Retinal pigment epithelial cell (primary cell): ENCODE measurements around the gene TMEM35A.

Experiments used
- DNase-seq: peaks from one replicate; pipeline ENCODE4 v3.0.0-alpha.2; 2010; ENCODE audit warnings: low read depth
- H3K4me3 ChIP-seq: 2 replicates; pipeline ENCODE4 v1.5.1; 2011; ENCODE audit warnings: mild to moderate bottlenecking, low read length, control low read depth, moderate library complexity
- TF ChIP-seq, protein P1 (sequence below): conservative IDR thresholded peaks from 2 replicates; pipeline ENCODE4 v1.5.1; 2011; ENCODE audit warnings: low read depth, low read length, control low read depth, inconsistent platforms

TMEM35A gene

DNA sequence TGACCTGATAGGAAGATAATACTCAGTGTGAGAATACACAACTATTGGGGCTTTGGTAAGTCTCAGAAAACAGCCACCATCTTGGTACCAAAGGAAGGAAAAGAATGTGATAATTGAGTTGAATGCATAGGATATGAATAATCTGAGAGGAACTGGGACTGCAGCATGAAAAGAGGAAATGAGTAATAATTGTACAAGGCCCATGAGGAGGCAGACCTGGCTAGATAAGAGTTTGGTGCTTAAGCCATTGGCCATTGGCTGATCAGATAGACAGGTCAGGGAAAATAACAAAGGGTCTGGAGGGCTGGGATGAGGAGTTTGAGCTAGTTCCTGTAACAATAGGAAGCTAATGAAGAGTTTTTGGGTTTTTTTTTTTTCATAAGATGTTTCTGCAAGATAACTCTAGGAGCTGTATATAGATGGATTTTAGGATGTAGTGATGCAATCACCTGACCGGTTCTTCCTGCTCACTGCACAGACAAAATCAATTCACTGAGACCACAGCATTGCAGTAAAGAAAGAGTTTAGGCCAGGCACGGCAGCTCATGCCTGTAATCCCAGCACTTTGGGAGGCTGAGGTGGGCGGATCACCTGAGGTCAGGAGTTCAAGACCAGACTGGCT is 21.5 kb upstream of the TMEM35A start:
- no peak for DNase-seq
- H3K4me3 ChIP-seq: no peak overlapping the region
- TF ChIP-seq, protein P1, sequence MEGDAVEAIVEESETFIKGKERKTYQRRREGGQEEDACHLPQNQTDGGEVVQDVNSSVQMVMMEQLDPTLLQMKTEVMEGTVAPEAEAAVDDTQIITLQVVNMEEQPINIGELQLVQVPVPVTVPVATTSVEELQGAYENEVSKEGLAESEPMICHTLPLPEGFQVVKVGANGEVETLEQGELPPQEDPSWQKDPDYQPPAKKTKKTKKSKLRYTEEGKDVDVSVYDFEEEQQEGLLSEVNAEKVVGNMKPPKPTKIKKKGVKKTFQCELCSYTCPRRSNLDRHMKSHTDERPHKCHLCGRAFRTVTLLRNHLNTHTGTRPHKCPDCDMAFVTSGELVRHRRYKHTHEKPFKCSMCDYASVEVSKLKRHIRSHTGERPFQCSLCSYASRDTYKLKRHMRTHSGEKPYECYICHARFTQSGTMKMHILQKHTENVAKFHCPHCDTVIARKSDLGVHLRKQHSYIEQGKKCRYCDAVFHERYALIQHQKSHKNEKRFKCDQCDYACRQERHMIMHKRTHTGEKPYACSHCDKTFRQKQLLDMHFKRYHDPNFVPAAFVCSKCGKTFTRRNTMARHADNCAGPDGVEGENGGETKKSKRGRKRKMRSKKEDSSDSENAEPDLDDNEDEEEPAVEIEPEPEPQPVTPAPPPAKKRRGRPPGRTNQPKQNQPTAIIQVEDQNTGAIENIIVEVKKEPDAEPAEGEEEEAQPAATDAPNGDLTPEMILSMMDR: no peak

DNA sequence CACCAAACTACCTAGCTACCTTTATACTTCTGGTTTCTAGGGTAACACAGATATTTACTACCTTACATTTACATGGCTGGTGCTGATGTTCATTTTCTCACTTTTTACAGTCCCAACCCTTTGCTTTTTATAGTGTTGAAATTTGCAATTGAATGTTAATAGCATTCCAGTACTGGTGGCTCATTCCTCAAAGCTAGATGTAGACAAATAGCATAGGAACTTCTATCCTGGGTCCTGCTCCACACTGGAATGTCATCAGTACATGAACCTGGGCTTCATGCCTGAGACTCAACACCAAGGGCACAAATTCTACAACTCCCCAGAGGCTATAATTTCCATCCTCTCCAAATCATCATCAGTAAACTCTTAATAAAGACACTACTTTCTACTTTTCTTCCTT is 16.5 kb upstream of the TMEM35A start:
- no peak overlapping the region for H3K4me3 ChIP-seq
- no peak for DNase-seq
- TF ChIP-seq, protein P1: no peak

DNA sequence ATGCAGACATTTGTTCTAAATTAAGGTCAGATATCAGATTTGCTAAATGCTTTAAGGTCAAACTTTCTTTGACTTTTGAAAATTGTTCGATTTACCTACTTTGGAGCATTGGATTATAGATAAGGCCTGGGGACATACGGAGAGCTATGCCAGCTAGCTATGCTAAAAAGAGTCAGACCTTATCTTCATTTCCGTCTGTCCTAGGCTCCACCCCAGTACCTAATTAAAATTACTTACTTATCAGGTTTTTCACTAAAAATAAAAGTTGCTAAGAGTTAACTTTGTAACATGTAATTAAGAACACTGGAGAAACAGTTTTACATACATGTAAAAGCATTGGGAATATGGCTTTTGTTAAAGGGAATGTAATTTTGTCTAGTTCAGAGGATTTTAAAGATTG is 7.1 kb upstream of the TMEM35A start:
- DNase-seq: no peak
- H3K4me3 ChIP-seq: no peak overlapping the region
- TF ChIP-seq, protein P1: no peak

DNA sequence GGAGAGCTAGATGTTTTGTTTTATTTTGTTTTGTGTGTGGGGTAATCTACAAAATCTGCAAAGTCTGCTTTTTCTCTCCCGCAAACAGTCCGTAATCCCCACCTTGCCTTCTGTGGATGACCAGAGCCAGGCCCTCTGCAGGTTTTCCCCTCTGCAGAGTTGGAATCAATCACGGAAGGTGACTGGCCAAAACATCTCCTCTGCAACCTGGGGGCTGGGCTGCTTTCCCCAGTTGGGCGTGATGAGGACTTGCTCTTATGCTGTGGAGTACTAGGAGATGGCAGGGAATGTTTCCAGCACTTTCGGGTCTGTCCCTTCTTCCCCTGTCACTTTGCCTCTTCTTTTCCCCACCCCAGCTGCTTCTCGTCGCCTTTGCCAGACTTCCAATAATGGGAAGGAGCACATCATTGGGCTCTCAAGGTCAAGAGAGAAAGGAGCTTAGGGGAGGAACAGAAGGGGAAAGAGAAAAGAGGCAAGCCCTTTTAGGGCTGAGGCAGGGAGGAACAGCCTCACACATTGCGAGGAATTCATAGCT is 1.1 kb downstream of the TMEM35A start:
- H3K4me3 ChIP-seq: no peak overlapping the region
- TF ChIP-seq, protein P1: no peak
- no peak for DNase-seq

DNA sequence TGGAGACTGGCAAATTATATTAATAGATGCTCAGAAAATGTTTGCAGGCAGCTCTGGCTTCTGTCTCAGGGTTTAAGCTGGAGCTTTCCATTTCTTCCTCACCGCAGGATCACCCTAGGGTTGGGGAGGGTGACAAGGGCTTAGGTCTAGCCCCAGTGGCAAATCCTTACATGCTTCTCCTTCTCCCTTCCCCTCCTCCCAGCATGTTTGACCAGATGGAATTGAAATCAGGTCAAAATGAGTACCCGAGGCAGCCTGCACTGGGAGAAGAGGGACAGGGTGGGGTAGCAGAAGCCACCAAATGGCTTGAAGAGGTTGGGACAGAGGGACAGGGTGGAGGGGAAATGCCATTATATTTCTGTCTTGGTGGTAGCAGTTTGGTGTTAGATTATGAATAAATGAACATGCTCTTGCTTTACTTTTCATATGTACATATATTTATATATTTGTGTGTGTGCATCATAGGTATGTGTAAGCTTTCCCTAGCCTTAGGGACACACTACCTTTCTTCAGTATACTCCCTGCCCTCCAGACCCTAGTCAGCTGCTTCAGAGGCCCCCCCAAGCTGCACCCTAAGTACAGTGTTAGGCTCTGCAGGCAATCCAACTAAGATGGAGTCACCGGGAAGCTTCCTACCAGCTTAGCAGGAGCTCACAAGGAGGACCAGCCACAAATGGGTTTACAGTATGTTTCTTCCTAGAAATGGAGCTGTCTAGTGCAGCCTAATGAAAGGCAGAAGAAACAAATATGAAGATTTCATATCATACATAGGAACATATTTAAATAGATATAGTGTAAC is 1.8 kb downstream of the TMEM35A start:
- DNase-seq: no peak
- H3K4me3 ChIP-seq: no peak overlapping the region
- TF ChIP-seq, protein P1: no peak

DNA sequence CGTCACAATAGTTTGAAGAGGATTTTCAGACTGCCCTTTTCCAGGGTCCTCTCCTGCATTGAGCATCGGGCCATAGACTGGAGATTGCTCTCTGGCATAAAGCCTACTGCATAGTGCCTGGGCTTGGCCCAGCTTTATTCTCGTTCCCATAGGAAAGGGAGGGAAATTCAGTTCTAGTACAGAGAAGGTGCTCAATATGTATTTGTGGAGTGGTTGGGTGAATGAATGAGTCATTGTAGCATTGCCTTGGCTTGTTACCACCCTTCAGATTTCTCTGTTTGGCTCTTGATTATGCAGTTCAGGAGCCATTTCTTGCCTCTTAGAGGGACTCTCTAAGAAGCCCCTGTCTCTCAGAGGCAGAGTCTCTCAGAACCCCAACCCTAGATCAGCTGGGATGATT is 2.6 kb downstream of the TMEM35A start:
- TF ChIP-seq, protein P1: no peak
- no peak overlapping the region for H3K4me3 ChIP-seq
- no peak for DNase-seq
